ENCODE results near the gene ARMC7. TPM values are rescaled to one million over a fixed set of nuclear protein-coding genes. Genes with fewer than 3 reads are reported as not detected.
"Not testable (repeated sequence)": the region's sequence is repeated elsewhere in the genome, so short reads cannot be mapped to it uniquely, and the experiment has no call there.

The ARMC7 gene
- total RNA-seq, 1 experiment from 2014 or later: 22.8 TPM

DNA sequence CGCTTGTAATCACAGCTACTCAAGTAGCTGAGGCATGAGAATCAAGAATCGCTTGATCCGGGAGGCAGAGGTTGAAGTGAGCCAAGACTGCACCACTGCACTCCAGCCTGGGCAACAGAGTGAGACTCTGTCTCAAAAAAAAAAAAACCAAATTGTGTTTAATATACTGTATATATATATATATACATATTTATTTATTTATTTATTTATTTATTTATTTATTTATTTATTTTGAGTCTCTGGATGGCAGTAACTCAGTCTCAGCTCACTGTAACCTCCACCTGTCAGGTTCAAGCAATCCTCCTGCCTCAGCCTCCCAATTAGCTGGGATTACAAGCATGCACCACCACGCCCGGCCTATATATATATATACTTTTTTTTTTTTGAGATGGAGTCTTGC, 36.9 kb upstream of the ARMC7 start:
- not testable (repeated sequence) for H3K9me3 ChIP-seq (ENCODE audit: control insufficient read depth, low read depth, low read length); H3K4me3 Mint-ChIP-seq; H2BK120ac ChIP-seq (ENCODE audit: low read depth, low read length, poor library complexity, severe bottlenecking); H3K4ac ChIP-seq (ENCODE audit: low read depth, low read length); H2BK5ac ChIP-seq (ENCODE audit: insufficient read length, low read length); H3K79me2 ChIP-seq (ENCODE audit: insufficient read depth, low read length); H2BK15ac ChIP-seq (ENCODE audit: low read depth, low read length); DNase-seq; H3K27ac ChIP-seq (ENCODE audit: insufficient read length, low read depth, low read length); H3K4me1 Mint-ChIP-seq; H3K23ac ChIP-seq (ENCODE audit: insufficient read length, low read depth, low read length); H3K27ac Mint-ChIP-seq; H3K56ac ChIP-seq (ENCODE audit: insufficient read length, low read depth, low read length); H3K27me3 Mint-ChIP-seq (ENCODE audit: low read depth); H2BK20ac ChIP-seq (ENCODE audit: low read depth, low read length, poor library complexity, severe bottlenecking); H3K27me3 ChIP-seq (ENCODE audit: insufficient read depth, low read length); H4K20me1 ChIP-seq (ENCODE audit: control insufficient read depth, insufficient read depth, insufficient read length); H3K79me1 ChIP-seq (ENCODE audit: insufficient read depth, low read depth, low read length, poor library complexity, severe bottlenecking); H4K8ac ChIP-seq (replicated peaks; ENCODE audit: insufficient read length, low read depth, low read length); H3K4me1 ChIP-seq (ENCODE audit: insufficient read depth, low read length); H3K36me3 Mint-ChIP-seq (ENCODE audit: insufficient read depth in 1 of 3, low read depth in 3 of 3); H2AFZ ChIP-seq (ENCODE audit: low read length); H2BK12ac ChIP-seq (ENCODE audit: insufficient read length, low read depth, low read length); H2AK5ac ChIP-seq (ENCODE audit: insufficient read length, low read length); H3K18ac ChIP-seq (ENCODE audit: insufficient read length, low read depth, low read length); H3K4me2 ChIP-seq (ENCODE audit: insufficient read depth, insufficient read length, low read length); H4K5ac ChIP-seq (ENCODE audit: insufficient read length, low read depth, low read length); H3K14ac ChIP-seq (ENCODE audit: insufficient read depth, low read length); H3T11ph ChIP-seq (ENCODE audit: low read length); H3K9me3 Mint-ChIP-seq; H4K91ac ChIP-seq (ENCODE audit: insufficient read length, low read depth, low read length); H3K9ac ChIP-seq (ENCODE audit: extremely low read depth, insufficient read length, low read length); H3K23me2 ChIP-seq (ENCODE audit: insufficient read length, low read depth, low read length, poor library complexity, severe bottlenecking)
- WGBS (ENCODE audit: extremely low coverage, insufficient read length, low lambda C conversion rate): no CpG with 5 or more reads among the region's 5 CpGs
